Retinal pigment epithelial cell (primary cell): ENCODE results near the gene EXOC4.

Source experiments
- DNase-seq: peaks from one replicate; pipeline ENCODE4 v3.0.0-alpha.2; 2010; ENCODE audit warnings: low read depth
- H3K4me3 ChIP-seq: 2 replicates; pipeline ENCODE4 v1.5.1; 2011; ENCODE audit warnings: mild to moderate bottlenecking, low read length, control low read depth, moderate library complexity
- TF ChIP-seq, protein P1 (sequence below): conservative IDR thresholded peaks from 2 replicates; pipeline ENCODE4 v1.5.1; 2011; ENCODE audit warnings: low read depth, low read length, control low read depth, inconsistent platforms

EXOC4 gene

DNA sequence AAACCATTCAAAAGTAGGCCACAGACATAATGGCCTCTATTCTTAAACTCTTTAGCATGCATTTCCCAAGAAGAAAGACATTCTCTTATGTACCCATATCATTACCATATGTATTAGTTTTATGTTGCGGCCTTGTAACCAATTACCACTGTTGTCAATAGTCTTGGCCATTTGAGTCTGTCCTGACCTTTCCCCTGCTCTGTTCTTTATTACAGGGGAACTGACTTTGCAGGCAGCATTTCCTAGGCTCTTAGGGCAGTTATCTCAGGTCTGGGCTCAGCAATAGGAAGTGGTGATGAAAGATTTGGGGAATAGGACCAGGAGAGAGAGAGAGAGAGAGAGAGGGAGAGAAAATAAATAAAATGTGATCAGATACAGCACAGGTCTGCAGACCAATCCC, 679.7 kb downstream of the EXOC4 start:
- TF ChIP-seq, protein P1, sequence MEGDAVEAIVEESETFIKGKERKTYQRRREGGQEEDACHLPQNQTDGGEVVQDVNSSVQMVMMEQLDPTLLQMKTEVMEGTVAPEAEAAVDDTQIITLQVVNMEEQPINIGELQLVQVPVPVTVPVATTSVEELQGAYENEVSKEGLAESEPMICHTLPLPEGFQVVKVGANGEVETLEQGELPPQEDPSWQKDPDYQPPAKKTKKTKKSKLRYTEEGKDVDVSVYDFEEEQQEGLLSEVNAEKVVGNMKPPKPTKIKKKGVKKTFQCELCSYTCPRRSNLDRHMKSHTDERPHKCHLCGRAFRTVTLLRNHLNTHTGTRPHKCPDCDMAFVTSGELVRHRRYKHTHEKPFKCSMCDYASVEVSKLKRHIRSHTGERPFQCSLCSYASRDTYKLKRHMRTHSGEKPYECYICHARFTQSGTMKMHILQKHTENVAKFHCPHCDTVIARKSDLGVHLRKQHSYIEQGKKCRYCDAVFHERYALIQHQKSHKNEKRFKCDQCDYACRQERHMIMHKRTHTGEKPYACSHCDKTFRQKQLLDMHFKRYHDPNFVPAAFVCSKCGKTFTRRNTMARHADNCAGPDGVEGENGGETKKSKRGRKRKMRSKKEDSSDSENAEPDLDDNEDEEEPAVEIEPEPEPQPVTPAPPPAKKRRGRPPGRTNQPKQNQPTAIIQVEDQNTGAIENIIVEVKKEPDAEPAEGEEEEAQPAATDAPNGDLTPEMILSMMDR: no peak
- H3K4me3 ChIP-seq: no peak overlapping the region
- DNase-seq: no peak

DNA sequence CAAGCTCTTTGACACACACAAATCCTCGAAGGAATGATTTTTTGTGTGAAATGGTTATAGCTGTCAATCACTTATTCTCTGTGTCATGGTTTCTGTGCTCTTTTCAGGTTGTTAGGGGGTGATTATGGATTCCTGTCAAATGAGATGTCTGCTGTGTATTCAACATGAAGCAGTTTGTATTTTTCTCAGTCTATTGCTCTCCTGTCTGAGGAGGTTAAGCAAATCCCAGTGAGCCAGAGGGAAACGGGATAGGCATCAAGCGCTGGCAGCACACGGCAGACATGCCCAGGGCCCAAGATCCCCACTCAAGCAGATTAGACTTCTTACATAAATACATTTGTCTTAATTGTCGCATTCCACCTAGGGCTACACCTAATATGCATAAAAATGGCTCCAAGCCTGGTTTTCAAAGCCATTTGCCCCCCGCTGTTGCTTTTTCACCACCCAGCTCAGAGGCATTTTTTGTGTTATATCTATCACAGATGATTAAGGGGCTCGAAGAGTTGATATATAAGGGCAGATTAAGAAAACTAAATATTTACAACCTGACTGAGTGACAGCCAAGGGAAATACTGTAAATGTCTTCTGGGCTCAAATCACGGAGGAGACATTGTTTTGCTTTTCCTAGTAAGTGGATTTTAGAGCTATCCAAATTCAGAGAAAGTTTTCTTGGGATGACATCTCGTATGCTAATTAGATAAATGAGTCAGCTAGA, 681.5 kb downstream of the EXOC4 start:
- peak; percentile 38 for DNase-seq

DNA sequence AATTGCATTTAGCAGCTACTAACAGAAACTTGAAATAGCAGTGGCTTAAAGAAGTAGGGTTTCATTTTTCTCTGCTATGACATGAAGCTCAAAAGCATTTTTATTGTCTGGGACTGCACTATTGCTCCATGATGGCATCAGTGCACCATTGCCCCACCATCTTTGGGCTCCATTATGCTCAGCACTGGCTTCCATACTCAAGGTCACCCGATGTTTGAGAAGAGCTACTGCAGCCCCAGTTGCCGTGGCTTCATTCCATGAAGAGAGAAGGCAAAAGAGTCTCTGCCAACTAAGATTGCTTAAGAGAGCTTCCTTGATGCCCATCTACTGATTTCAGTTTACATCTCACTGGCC, 682.1 kb downstream of the EXOC4 start:
- TF ChIP-seq, protein P1: no peak
- H3K4me3 ChIP-seq: no peak overlapping the region
- no peak for DNase-seq

More for the DNA sequence above, 681.5 kb downstream of the EXOC4 start:
- no peak overlapping the region for H3K4me3 ChIP-seq
- TF ChIP-seq, protein P1: no peak

DNA sequence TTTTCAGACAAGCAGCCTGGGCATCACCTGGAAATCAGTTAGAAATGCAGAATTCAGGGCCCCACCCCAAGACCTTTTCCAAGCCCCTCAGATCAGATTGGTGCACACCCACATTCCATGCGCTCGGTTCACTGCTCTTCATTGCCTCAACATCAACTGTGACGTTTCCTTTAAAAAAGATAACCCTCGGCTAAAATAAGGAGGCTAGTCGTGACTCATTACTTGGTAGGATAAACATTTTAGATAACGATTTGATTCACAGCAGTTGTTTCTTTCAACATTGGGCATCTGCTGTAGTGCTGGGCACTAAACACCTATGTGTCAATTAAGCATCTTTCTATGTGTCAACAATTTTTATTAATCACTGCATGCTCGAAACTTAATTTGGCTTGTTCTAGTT, 683.2 kb downstream of the EXOC4 start:
- DNase-seq: no peak
- TF ChIP-seq, protein P1: no peak
- no peak overlapping the region for H3K4me3 ChIP-seq

DNA sequence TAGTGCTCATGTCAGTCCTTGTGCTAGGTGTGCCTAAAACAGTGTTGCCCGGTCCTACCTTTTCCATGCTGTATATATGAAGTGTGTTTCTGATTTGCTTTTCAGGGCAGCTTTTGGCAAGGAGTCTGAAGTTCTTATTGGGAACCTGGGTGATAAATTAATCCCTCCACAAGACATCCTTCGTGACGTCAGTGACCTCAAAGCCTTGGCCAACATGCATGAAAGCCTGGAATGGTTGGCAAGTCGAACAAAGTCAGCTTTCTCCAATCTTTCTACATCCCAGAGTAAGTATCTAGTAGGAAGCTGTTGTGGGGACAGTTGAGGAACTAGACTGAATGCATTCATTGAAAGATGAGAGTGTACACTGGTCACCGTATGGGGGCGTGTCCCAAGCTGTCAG, 684.9 kb downstream of the EXOC4 start:
- no peak overlapping the region for H3K4me3 ChIP-seq
- TF ChIP-seq, protein P1: no peak
- DNase-seq: no peak

DNA sequence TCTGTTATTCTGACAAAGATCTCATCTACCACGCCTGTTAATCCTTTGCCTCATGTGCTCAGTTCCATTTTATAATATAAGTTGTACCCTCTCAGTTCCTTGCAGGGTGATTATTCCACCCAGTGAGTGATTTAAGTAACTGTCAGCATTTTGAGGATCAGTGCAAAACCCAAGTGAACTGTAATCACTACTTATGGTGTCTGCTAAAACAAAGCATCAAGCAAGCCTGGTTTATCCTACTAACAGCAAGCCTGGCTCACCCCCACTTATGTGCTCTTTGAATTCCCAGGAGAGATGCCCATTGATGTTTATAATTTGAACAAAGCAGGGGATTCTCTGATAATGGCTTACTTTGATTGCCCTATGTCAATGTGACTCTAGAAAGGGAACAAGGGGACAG, 687.5 kb downstream of the EXOC4 start:
- TF ChIP-seq, protein P1: no peak
- no peak overlapping the region for H3K4me3 ChIP-seq
- DNase-seq: peak; percentile 19

DNA sequence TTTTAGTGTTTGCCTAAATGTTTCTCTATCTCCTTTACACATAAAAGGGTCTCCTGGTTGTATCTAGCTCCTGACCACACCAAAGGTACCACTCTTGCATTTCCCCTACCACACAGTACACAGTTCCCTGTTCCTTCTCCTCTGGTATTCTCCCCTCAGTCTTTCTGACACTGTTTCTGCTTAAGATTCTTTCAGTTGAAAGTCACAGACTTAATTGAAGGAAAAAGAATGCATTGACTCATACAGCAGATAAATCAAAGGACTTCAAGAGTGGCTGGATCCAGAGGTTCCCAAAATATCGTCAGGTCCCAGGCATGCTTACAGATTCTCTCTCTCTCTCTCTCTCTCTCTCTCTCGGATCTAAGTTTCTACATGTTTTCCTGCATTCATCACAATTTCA, 688.6 kb downstream of the EXOC4 start:
- TF ChIP-seq, protein P1: no peak
- no peak for DNase-seq
- no peak overlapping the region for H3K4me3 ChIP-seq
